Measurements from ENCODE around the gene FMO2. TPM values are rescaled to one million over a fixed set of nuclear protein-coding genes. Genes with fewer than 3 reads are reported as not detected.

The FMO2 gene
- total and polyA plus RNA-seq, 2 donors (not counting 1 experiment from before 2014, with no cell fraction given): 104 to 136 TPM

- Histone ChIP-seq H3K9ac (ENCODE audit: insufficient read depth, low read length) (no peak overlapping the region), H4K20me1 (ENCODE audit: control insufficient read depth, extremely low read depth, insufficient read depth, low read length) (no peaks in the 10 kb centered on the region), H3K4me3 (replicated peaks in 1 of 4; ENCODE audit: control extremely low read depth in 1 of 4, insufficient read depth in 1 of 4, low read depth in 3 of 4, low read length in 4 of 4) (no peak overlapping the region), H3K4me2 (ENCODE audit: extremely low read depth, insufficient read depth, low read length) (no peak overlapping the region), H3K79me2 (ENCODE audit: control insufficient read depth, insufficient read depth, low read length) (no peaks in the 10 kb centered on the region), H3K36me3 (ENCODE audit: control insufficient read depth, insufficient read depth, low read length) (no peaks in the 10 kb centered on the region), H3K27me3 (ENCODE audit: control insufficient read depth, insufficient read depth, low read length) (no peaks in the 10 kb centered on the region), H3K27ac (ENCODE audit: insufficient read depth, low read length) (no peak overlapping the region), H3K9me3 (ENCODE audit: control insufficient read depth, insufficient read depth, low read depth, low read length) (no peaks in the 10 kb centered on the region), H2AFZ (ENCODE audit: low read length) (no peak overlapping the region), H3K4me1 (ENCODE audit: control insufficient read depth, extremely low read depth, insufficient read depth, low read length) (no peaks in the 10 kb centered on the region)
- peak; percentile 38 to 49 for DNase-seq (ENCODE audit: low read depth in 2 of 2)
- TF ChIP-seq, protein P1, sequence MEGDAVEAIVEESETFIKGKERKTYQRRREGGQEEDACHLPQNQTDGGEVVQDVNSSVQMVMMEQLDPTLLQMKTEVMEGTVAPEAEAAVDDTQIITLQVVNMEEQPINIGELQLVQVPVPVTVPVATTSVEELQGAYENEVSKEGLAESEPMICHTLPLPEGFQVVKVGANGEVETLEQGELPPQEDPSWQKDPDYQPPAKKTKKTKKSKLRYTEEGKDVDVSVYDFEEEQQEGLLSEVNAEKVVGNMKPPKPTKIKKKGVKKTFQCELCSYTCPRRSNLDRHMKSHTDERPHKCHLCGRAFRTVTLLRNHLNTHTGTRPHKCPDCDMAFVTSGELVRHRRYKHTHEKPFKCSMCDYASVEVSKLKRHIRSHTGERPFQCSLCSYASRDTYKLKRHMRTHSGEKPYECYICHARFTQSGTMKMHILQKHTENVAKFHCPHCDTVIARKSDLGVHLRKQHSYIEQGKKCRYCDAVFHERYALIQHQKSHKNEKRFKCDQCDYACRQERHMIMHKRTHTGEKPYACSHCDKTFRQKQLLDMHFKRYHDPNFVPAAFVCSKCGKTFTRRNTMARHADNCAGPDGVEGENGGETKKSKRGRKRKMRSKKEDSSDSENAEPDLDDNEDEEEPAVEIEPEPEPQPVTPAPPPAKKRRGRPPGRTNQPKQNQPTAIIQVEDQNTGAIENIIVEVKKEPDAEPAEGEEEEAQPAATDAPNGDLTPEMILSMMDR (conservative IDR thresholded peaks at IDR 0.05 in 1 of 2, IDR thresholded peaks at IDR 0.05 in 1 of 2; ENCODE audit: low read depth in 1 of 2, low read length in 2 of 2): no peak
- TF ChIP-seq EZH2 (IDR thresholded peaks at IDR 0.05; ENCODE audit: low read length, missing control alignments): no peak
Measured at GRCh38 chr1:171254859-171255258, 69.8 kb downstream of the FMO2 start.

GRCh38 chr1:171256940-171257606 lies 72.0 kb downstream of the FMO2 start:
- no peaks in the 10 kb centered on the region for H4K20me1 ChIP-seq (ENCODE audit: control insufficient read depth, extremely low read depth, insufficient read depth, low read length)
- H3K4me2 ChIP-seq (ENCODE audit: extremely low read depth, insufficient read depth, low read length): no peak overlapping the region
- TF ChIP-seq, protein P1 (conservative IDR thresholded peaks at IDR 0.05 in 1 of 2, IDR thresholded peaks at IDR 0.05 in 1 of 2; ENCODE audit: low read depth in 1 of 2, low read length in 2 of 2): no peak
- TF ChIP-seq EZH2 (IDR thresholded peaks at IDR 0.05; ENCODE audit: low read length, missing control alignments): no peak
- no peaks in the 10 kb centered on the region for H3K79me2 ChIP-seq (ENCODE audit: control insufficient read depth, insufficient read depth, low read length)
- H3K27ac ChIP-seq (ENCODE audit: insufficient read depth, low read length): no peak overlapping the region
- H3K4me1 ChIP-seq (ENCODE audit: control insufficient read depth, extremely low read depth, insufficient read depth, low read length): no peaks in the 10 kb centered on the region
- no peaks in the 10 kb centered on the region for H3K36me3 ChIP-seq (ENCODE audit: control insufficient read depth, insufficient read depth, low read length)
- H3K9ac ChIP-seq (ENCODE audit: insufficient read depth, low read length): no peak overlapping the region
- H3K9me3 ChIP-seq (ENCODE audit: control insufficient read depth, insufficient read depth, low read depth, low read length): no peaks in the 10 kb centered on the region
- H2AFZ ChIP-seq (ENCODE audit: low read length): no peak overlapping the region
- H3K4me3 ChIP-seq (replicated peaks in 1 of 4; ENCODE audit: control extremely low read depth in 1 of 4, insufficient read depth in 1 of 4, low read depth in 3 of 4, low read length in 4 of 4): no peak overlapping the region
- no peaks in the 10 kb centered on the region for H3K27me3 ChIP-seq (ENCODE audit: control insufficient read depth, insufficient read depth, low read length)
- DNase-seq (ENCODE audit: low read depth in 2 of 2): peak in 1 of 2 donors; percentile 22

- TF ChIP-seq EZH2 (IDR thresholded peaks at IDR 0.05; ENCODE audit: low read length, missing control alignments): no peak
- TF ChIP-seq, protein P1 (conservative IDR thresholded peaks at IDR 0.05 in 1 of 2, IDR thresholded peaks at IDR 0.05 in 1 of 2; ENCODE audit: low read depth in 1 of 2, low read length in 2 of 2): no peak
- Histone ChIP-seq H3K4me3 (replicated peaks in 1 of 4; ENCODE audit: control extremely low read depth in 1 of 4, insufficient read depth in 1 of 4, low read depth in 3 of 4, low read length in 4 of 4) (no peak overlapping the region), H3K9me3 (ENCODE audit: control insufficient read depth, insufficient read depth, low read depth, low read length) (no peaks in the 10 kb centered on the region), H3K4me2 (ENCODE audit: extremely low read depth, insufficient read depth, low read length) (no peak overlapping the region), H3K79me2 (ENCODE audit: control insufficient read depth, insufficient read depth, low read length) (no peaks in the 10 kb centered on the region), H3K27ac (ENCODE audit: insufficient read depth, low read length) (no peak overlapping the region), H3K27me3 (ENCODE audit: control insufficient read depth, insufficient read depth, low read length) (no peaks in the 10 kb centered on the region), H2AFZ (ENCODE audit: low read length) (no peak overlapping the region), H4K20me1 (ENCODE audit: control insufficient read depth, extremely low read depth, insufficient read depth, low read length) (no peaks in the 10 kb centered on the region), H3K36me3 (ENCODE audit: control insufficient read depth, insufficient read depth, low read length) (no peaks in the 10 kb centered on the region), H3K4me1 (ENCODE audit: control insufficient read depth, extremely low read depth, insufficient read depth, low read length) (no peaks in the 10 kb centered on the region), H3K9ac (ENCODE audit: insufficient read depth, low read length) (no peak overlapping the region)
- peak in 1 of 2 donors; percentile 8 for DNase-seq (ENCODE audit: low read depth in 2 of 2)
Measured at GRCh38 chr1:171257607-171258076, 72.5 kb downstream of the FMO2 start.
